OCI-LY7 (cell line): ENCODE results near the gene PRKAG2. TPM values are rescaled to one million over a fixed set of nuclear protein-coding genes. Genes with fewer than 3 reads are reported as not detected.

ENCODE experiments used
- BruUV-seq: library from RNA; stranded (reverse); fragments of 400-500 nt; replicated peaks from 2 replicates; lab custom pipeline; 2021; lab: Mats Ljungman, UMichigan
- CTCF ChIA-PET: fragments of 300-600 bp; sonication (Branson Sonifier 250); formaldehyde crosslinking; loops from one replicate; lab custom pipeline; 2022; ENCODE audit warnings: antibody characterized with exemption; ENCODE audit not compliant: unreplicated experiment; lab: Charles Lee
- POLR2A ChIA-PET: fragments of 300-600 bp; sonication (Branson Sonifier 250); formaldehyde crosslinking; loops from one replicate; lab custom pipeline; 2022; ENCODE audit warnings: antibody characterized with exemption; lab: Charles Lee
- DNase-seq: peaks from one replicate; pipeline ENCODE4 v3.0.0-alpha.2; 2015; ENCODE audit warnings: low spot score
- H2AFZ ChIP-seq: fragments of 200-600 bp; sonication (generic), shearing (Covaris generic); 2 replicates; pipeline ENCODE4 v1.6.1; 2014; ENCODE audit warnings: mild to moderate bottlenecking, antibody characterized with exemption, low read length, moderate library complexity
- H3K27ac ChIP-seq: fragments of 200-600 bp; sonication (generic); 2 replicates; pipeline ENCODE4 v1.5.1; 2014; ENCODE audit warnings: mixed run types, low read depth, mild to moderate bottlenecking, moderate library complexity, low read length, inconsistent platforms; ENCODE audit not compliant: poor library complexity, severe bottlenecking
- H3K36me3 ChIP-seq: fragments of 200-600 bp; sonication (generic); 2 replicates; pipeline ENCODE4 v1.6.1; 2014; ENCODE audit warnings: mild to moderate bottlenecking, antibody characterized with exemption, low read length, moderate library complexity, mixed read lengths; ENCODE audit not compliant: insufficient read depth
- H3K4me1 ChIP-seq: fragments of 200-600 bp; sonication (generic); 2 replicates; pipeline ENCODE4 v1.5.1; 2014; ENCODE audit warnings: mild to moderate bottlenecking, low read length; ENCODE audit not compliant: insufficient read depth, poor library complexity, severe bottlenecking
- H3K4me2 ChIP-seq: fragments of 200-600 bp; sonication (generic); 2 replicates; pipeline ENCODE4 v1.6.1; 2014; ENCODE audit warnings: mild to moderate bottlenecking, low read length
- H3K4me3 ChIP-seq: fragments of 200-600 bp; sonication (generic); 2 replicates; pipeline ENCODE4 v1.5.1; 2014; ENCODE audit warnings: mild to moderate bottlenecking, low read depth, low read length; ENCODE audit not compliant: poor library complexity, severe bottlenecking
- H3K79me2 ChIP-seq: fragments of 200-600 bp; sonication (generic); 2 replicates; pipeline ENCODE4 v1.6.1; 2016; ENCODE audit warnings: low read depth, mild to moderate bottlenecking, low read length, moderate library complexity, mixed read lengths; ENCODE audit not compliant: insufficient read depth
- H3K9me2 ChIP-seq: fragments of 200-600 bp; sonication (generic); 2 replicates; pipeline ENCODE4 v1.6.1; 2016; ENCODE audit warnings: mild to moderate bottlenecking, low read length, mixed read lengths; ENCODE audit not compliant: insufficient read depth
- H3K9me3 ChIP-seq: fragments of 200-600 bp; sonication (generic); 2 replicates; pipeline ENCODE4 v1.6.1; 2014; ENCODE audit warnings: mild to moderate bottlenecking, mixed run types, low read length, mixed read lengths
- H4K20me1 ChIP-seq: fragments of 200-600 bp; sonication (generic); 2 replicates; pipeline ENCODE4 v1.6.1; 2014; ENCODE audit warnings: mild to moderate bottlenecking, antibody characterized with exemption, low read length, moderate library complexity, mixed read lengths; ENCODE audit not compliant: insufficient read depth
- EZH2phosphoT487 ChIP-seq: fragments of 200-600 bp; sonication (generic); IDR thresholded peaks from 2 replicates; pipeline ENCODE4 v1.6.1; 2018; ENCODE audit warnings: low read depth, borderline replicate concordance, mild to moderate bottlenecking, mixed run types, antibody characterized with exemption, low read length, moderate library complexity, mixed read lengths
- intact Hi-C: fragments of 100-400 bp; cut with micrococcal nuclease; formaldehyde crosslinking; loops from one replicate; pipeline ENCODE4 v1.10.0; 2022; ENCODE audit not compliant: unreplicated experiment
- total RNA-seq, 2 experiments: library from RNA; depleted of rRNA in 1 of 2; stranded (reverse); fragments of >200 nt in 1 of 2; shearing (Covaris generic) in 1 of 2; gene quantifications; 2 replicates each; pipeline ENCODE4 v1.2.3, GENCODE V29; 2014 to 2022
- TF ChIP-seq, protein P1 (sequence below): fragments of 200-600 bp; sonication (generic); conservative IDR thresholded peaks from 2 replicates; pipeline ENCODE4 v1.5.1; 2014; ENCODE audit warnings: mild to moderate bottlenecking, antibody characterized with exemption, low read length, moderate library complexity, mixed read lengths

Gene PRKAG2
- total RNA-seq, 2 experiments from 2014 or later = 1.2 to 5.1 TPM

DNA sequence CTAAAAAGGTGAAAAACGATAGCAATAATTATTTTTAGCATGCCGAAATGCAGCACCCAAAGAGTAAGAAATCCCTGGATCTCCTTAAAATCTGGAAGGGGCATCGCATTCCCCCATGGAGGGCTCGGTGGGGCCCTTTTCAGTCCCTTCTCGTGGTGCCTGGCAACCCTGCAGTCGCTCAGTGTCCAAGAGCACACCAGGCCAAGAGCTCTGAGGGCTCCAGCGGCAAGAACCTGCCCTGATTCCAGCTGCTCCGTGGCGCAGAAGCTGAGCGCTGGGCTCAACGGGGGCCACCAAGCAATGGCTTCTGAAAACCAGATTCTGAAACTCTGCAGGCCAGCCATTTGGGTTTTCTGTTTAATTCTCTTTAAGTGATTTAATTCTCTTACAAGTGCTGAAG is 131.2 kb downstream of the PRKAG2 start:
- POLR2A ChIA-PET = no interaction called here
- Histone ChIP-seq H3K36me3 (no peaks in the 10 kb centered on the region), H3K27ac (no peak overlapping the region), H3K4me2 (no peak overlapping the region), H3K4me3 (no peak overlapping the region), H3K4me1 (no peaks in the 10 kb centered on the region), H3K9me2 (no peaks in the 10 kb centered on the region), H3K9me3 (no peaks in the 10 kb centered on the region), H2AFZ (no peak overlapping the region), H4K20me1 (no peaks in the 10 kb centered on the region), H3K79me2 (no peaks in the 10 kb centered on the region)
- no peak for TF ChIP-seq EZH2phosphoT487
- TF ChIP-seq, protein P1, sequence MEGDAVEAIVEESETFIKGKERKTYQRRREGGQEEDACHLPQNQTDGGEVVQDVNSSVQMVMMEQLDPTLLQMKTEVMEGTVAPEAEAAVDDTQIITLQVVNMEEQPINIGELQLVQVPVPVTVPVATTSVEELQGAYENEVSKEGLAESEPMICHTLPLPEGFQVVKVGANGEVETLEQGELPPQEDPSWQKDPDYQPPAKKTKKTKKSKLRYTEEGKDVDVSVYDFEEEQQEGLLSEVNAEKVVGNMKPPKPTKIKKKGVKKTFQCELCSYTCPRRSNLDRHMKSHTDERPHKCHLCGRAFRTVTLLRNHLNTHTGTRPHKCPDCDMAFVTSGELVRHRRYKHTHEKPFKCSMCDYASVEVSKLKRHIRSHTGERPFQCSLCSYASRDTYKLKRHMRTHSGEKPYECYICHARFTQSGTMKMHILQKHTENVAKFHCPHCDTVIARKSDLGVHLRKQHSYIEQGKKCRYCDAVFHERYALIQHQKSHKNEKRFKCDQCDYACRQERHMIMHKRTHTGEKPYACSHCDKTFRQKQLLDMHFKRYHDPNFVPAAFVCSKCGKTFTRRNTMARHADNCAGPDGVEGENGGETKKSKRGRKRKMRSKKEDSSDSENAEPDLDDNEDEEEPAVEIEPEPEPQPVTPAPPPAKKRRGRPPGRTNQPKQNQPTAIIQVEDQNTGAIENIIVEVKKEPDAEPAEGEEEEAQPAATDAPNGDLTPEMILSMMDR = no peak
- no peak for DNase-seq
- intact Hi-C loops = no loop called here
- no TSS peak for BruUV-seq
- CTCF ChIA-PET = no interaction called here

DNA sequence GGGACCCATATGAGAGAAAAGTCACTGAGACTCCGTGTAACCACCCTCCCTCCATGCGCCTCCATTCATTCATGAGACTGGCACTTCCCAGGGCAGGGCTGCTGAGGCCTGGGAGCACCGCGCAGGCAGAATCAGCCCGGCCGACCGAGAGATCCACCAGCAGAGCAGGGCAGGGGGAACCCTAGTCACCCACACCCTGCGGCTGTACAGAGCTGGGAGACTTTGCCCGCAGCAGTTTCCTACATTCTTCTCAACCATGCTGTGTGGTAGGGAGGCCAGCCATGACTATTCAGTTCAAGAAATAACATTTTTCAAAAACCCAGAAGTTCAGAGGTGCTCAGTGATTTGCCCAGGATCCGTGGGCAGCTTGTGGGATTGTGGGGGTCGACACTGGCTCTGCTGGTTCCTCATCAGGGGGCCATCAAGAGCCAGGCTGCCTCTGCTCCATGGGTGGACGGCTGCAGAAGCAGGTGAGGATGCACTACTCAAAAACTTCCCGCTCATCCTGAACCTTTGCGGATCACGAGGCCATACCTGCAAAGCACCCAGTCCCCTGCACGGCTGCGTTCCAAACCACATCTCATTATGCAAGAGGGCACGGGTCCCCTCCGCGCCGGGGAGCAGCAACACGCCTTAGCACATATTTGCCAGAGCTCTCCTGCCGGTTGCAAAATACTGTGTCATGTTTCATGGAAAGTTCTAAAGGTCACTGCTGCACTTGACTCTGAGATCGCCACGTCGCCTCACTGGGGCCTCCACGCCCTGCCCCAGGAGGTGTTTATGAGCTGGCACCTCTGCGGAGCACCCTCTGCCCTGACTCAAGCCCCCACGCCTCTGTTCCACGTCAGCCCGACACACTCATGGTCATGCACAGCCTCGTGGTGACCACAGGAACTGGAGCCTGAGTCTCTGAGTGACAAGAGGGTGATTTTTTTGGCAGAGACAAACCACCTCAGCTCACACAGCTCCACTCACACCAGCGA is 132.0 kb downstream of the PRKAG2 start:
- no peak for DNase-seq
- Histone ChIP-seq H3K9me2 (no peaks in the 10 kb centered on the region), H3K79me2 (no peaks in the 10 kb centered on the region), H2AFZ (no peak overlapping the region), H3K4me2 (no peak overlapping the region), H3K4me1 (no peaks in the 10 kb centered on the region), H4K20me1 (no peaks in the 10 kb centered on the region), H3K9me3 (no peaks in the 10 kb centered on the region), H3K27ac (no peak overlapping the region), H3K4me3 (no peak overlapping the region), H3K36me3 (no peaks in the 10 kb centered on the region)
- BruUV-seq = no TSS peak
- no peak for TF ChIP-seq EZH2phosphoT487
- TF ChIP-seq, protein P1 = no peak
- ChIA-PET POLR2A (no interaction called here), CTCF (no interaction called here)
- intact Hi-C loops = no loop called here

DNA sequence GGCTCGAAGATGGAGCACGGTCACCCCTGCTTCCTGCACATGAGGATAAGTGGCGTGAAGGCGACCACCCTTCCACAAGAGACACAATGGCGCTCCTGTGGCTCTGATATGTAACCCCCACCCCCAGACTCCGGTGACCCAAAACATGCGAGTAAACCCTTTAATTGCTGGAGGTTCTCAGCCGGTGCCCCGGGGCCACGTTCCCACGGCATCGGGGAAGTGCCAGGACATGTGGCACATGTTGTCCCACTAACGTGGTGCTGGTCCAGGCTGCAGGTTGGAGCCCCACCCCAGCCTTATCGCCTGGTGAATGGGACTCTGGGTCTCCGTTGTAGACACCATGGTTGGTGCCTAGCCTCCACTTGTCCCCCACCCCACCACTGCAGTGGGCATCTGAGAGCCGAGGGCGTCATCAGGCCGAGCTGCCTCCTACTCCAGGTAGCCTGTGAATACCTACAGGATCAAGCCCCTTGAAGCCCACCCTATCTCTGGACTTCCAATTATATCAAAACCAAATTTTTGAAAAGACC is 132.8 kb downstream of the PRKAG2 start:
- Histone ChIP-seq H4K20me1 (no peaks in the 10 kb centered on the region), H3K79me2 (no peaks in the 10 kb centered on the region), H3K27ac (no peak overlapping the region), H3K4me1 (no peaks in the 10 kb centered on the region), H3K9me3 (no peaks in the 10 kb centered on the region), H2AFZ (no peak overlapping the region), H3K4me3 (no peak overlapping the region), H3K4me2 (no peak overlapping the region), H3K36me3 (no peaks in the 10 kb centered on the region), H3K9me2 (no peaks in the 10 kb centered on the region)
- no TSS peak for BruUV-seq
- DNase-seq = no peak
- TF ChIP-seq, protein P1 = no peak
- no peak for TF ChIP-seq EZH2phosphoT487
- ChIA-PET POLR2A (no interaction called here), CTCF (no interaction called here)
- intact Hi-C loops = no loop called here
